ENCODE data around the gene ZNF19.

- TF ChIP-seq CTCF (conservative IDR thresholded peaks at IDR 0.05; ENCODE audit: low read length) = no peak
- TF ChIP-seq EZH2phosphoT487 (IDR thresholded peaks at IDR 0.05; ENCODE audit: borderline replicate concordance, low read depth, low read length) = no peak
Measured at GRCh38 chr16:71443714-71444113, 45.4 kb downstream of the ZNF19 start.

Measured in OCI-LY7 (cell line).